GM10266 (cell line): ENCODE results near the gene ELP2.

ENCODE experiments used
- DNase-seq: peaks from one replicate; pipeline ENCODE4 v3.0.0; 2012; ENCODE audit errors: extremely low spot score
- CTCF ChIP-seq: IDR thresholded peaks from 2 replicates; pipeline ENCODE4 v1.5.1; 2012; ENCODE audit warnings: mild to moderate bottlenecking, low read depth; ENCODE audit not compliant: control insufficient read depth, insufficient read depth; ENCODE audit errors: missing control alignments

ELP2 gene

DNA sequence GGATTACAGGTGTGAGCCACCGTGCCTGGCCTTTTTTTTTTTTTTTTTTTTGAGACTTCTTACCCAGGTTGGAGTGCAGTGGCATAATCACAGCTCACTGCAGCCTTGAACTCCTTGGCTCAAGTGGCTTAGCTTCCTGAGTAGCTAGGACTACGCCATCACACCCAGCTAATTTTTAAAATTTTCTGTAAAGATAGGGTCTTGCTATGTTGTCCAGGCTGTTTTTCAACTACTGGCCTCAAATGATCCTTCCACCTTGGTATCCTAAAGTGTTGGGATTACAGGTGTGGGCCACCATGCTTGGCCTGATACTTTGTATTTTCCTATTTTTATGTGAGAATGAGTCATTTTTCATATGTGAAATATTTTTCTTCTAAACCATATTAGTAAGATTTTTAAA lies 13.7 kb downstream of the ELP2 start:
- no peak for TF ChIP-seq CTCF
- no peak for DNase-seq

DNA sequence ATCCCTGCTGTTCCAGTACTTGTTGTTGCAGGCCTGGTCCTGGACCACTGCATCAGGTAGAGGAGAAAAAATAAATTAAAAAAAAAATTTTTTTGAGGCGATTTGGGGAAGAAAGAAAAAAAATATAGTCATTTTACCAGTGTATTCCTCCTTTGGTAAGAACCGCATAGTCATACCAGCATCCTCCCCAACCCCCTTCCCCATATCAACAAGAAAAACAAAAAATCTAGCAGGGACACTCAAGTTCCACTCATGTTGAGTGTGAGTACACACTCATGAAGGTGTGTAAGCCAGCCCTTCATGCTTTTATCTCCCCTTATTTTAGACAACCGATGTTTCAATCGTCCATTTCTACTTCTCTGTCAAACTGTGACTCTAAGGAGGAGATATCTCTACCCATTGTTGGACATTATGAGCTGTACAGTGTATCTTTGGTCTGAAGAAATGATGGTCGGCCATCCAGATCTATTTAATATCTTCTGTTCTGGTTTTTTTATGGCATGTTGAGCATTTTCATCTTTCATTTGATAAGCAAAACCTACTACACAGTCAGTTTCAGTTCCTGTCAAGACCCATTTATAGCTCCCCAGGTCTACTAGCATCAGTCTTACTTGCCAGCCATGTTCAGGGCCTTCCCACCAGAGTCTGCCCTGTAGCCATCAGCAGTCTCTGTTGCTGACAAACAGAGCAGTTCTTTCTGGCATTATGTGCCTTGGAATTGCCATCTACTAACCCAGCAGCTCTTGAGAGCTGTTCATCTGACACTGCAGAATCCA lies 20.0 kb downstream of the ELP2 start:
- DNase-seq, result peak; percentile 50
- no peak for TF ChIP-seq CTCF

DNA sequence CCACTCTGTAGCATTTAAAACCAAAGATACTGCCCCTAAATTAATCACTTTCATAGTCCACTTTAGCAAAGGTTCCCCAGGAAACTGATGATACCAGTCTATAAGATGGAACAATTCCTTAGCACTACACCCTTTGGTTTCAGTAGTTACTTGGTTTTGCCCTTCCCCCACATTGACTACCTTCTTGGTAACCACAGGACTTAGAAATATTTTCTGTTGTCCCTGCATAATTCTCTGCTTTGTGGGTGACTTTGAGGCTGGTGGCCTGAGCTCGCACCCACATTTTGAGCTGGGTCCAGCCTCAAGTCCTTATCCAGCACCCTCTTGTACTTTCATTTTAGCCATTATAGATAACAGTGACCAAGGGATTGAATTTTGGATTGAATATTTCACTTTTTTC lies 23.1 kb downstream of the ELP2 start:
- no peak for TF ChIP-seq CTCF
- DNase-seq, result no peak

GRCh38 chr18:36153203-36153602 lies 23.5 kb downstream of the ELP2 start:
- TF ChIP-seq CTCF, result no peak
- DNase-seq, result no peak

GRCh38 chr18:36153771-36154170 lies 24.1 kb downstream of the ELP2 start:
- no peak for DNase-seq
- no peak for TF ChIP-seq CTCF

GRCh38 chr18:36155851-36156757 lies 26.4 kb downstream of the ELP2 start:
- no peak for TF ChIP-seq CTCF
- DNase-seq, result no peak

GRCh38 chr18:36157441-36157840 lies 27.7 kb downstream of the ELP2 start:
- TF ChIP-seq CTCF, result no peak
- no peak for DNase-seq
